NCI-H2196 treated with DMSO at 0.1 percent for 48 hours (cell line): ENCODE measurements around the gene CYB561D2.

Experiments
- DNase-seq: peaks from one replicate; lab custom pipeline; 2025; ENCODE audit not compliant: unreplicated experiment; lab: John Stamatoyannopoulos, UW

The CYB561D2 gene

GRCh38 chr3:50388720-50389413, 38.2 kb downstream of the CYB561D2 start:
- no peak for DNase-seq

DNA sequence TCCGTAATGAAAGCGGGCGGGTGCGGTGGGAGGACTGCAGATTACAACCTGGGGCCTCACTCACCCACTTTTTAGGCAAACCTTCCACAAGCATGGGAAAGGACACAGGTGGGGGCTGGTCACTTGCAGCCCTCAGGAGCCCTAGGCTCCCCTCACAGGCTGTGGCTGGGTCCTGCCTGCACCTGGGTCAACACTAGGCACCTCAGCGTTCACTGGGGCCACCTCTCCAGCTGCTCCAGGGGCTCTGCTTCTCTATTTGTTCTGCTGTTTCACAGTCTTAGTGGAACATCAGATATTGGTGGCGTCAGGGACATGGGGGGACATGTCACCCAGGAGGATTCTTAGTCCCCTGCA, 38.7 kb downstream of the CYB561D2 start:
- DNase-seq: no peak

DNA sequence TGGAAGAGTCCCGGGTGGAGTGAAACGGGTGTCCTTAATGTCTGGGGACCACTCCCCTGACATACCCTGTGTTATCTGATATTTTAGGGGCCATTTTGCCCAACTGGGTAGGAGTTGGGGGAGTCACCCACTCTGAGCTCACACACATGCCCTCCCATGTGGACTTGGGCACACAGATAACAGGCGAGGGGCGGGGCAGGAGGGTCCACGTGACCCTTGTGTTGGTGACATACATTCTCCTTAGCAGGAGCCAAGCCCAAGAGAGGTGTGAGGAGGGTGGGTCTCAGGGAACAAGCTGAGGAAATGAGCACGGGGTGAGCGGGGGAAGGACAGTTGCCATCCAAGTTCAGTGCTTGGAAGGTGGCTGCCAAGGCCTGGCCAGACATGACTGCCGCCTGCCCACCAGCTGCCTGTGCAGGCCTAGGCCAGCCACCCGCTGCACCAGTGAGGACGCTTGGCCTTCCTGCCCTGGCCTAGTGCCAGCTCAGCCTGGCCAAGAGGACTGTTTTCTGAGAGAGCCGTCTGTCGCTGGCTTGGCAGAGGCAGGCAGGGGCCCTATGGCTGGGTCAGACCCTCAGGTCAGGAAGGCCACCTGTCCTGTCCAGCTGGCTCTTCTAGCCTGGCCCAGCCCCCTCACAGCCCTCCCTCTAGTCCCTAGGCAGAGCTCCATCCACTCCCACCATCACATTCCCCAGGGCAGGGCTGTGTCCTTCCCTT, 40.0 kb downstream of the CYB561D2 start:
- peak; percentile 57 for DNase-seq

- DNase-seq: no peak
Measured at GRCh38 chr3:50392101-50392715, 41.5 kb downstream of the CYB561D2 start.

GRCh38 chr3:50393061-50393460, 42.4 kb downstream of the CYB561D2 start:
- no peak for DNase-seq

GRCh38 chr3:50395070-50395860, 44.6 kb downstream of the CYB561D2 start:
- no peak for DNase-seq

DNA sequence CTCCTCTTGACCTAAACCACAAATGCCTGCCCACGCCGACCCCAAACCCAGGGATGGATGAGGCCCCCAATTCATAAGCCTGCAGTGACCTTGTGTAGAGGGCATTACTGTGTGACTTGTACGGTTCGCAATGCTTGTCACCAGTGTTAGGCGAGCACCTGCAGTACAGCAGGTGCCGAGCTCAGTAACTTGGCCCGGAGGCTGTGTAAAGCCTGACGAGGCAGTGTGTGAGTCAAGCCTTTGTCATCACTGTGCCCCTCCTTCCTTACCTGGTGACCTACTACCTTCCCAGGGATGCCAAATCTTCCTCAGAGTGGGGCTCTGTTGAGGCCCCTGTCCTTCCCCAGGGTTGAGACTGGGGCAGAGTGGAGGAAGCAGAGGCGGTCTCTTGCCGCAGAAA, 45.8 kb downstream of the CYB561D2 start:
- DNase-seq: no peak

DNA sequence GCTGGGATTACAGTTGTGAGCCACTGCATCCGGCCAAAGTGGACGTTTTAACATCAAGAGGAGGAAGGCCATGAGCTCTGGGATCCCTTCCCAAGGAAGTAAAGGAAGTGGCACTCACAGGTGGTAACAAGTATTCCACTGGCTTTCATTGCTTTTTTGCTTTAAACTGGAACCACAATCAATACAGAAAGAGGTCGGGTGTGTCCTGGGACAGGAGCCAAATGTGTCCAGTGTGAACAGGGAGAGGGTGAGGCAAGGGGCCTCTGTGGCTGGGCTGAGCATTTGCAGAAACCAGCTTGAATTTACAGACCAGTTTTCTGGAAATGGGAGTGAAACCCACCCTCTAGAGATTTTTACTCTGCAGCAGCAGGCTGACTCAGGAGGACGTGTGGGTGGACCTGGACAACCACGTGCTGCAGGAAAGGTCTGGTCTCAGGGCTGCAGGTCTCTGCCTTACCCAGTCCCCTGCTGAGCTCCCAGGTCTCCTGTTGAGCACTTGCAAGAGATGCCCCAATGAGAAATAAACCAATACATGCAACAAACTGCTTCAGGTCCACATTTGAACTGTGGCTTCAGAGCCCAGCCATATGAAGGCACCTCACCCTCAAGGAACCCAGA, 51.4 kb downstream of the CYB561D2 start:
- DNase-seq: no peak
